ENCODE data around the gene PDE3A. TPM values are rescaled to one million over a fixed set of nuclear protein-coding genes. Genes with fewer than 3 reads are reported as not detected.

The PDE3A gene
- total RNA-seq (2022; extraction: Qiagen RNA extraction) = 2.6 to 4.2 TPM (median 3.7 TPM) in 5 replicates

GRCh38 chr12:20368114-20368650 lies at the start of gene PDE3A:
PDE3A (plus strand) TSS chr12:20368537; CDS start chr12:20369285, 748 bp downstream.

DNA sequence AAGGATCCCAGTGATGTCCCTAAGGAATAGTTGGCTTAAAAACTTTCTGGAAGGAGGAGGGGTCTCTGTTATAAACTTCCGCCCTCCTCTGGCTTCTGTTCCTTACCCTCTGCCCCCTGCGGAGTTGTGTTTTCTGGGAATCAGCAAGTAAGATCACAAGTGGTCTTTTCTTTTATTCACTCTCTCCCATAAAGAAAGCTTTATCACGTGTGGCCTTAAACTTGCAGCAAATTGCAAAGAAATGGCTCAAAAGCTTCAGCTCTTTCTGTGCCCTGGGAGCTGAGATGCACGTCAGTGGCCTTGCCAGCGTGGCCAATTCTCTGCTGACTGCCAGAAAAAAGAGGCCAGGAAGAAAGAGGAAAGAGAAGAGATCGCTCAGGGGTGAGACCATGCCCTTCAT lies 326.9 kb downstream of the PDE3A start, which contains the start of gene SLCO1C1:
SLCO1C1 (plus strand) TSS at position 101 of the 400 bp plus-strand sequence. CDS start 4,245 bp downstream, outside the sequence.

